A549 (cell line): ENCODE measurements around the gene ANKEF1. TPM values are rescaled to one million over a fixed set of nuclear protein-coding genes. Genes with fewer than 3 reads are reported as not detected.
A peak's percentile ranks its signal among the peaks of the same experiment; 100 is the strongest.

Experiments
- ATAC-seq, 2 experiments: fragments of 200-7000 bp in 1 of 2; fragments of >200 bp in 1 of 2; cut with Nextera tagmentation in 1 of 2; cut with Tn5 transposase in 1 of 2; 3 replicates each; pipeline versions ENCODE4 v1.8.0 to v1.9.1; 2018 to 2020; ENCODE audit warnings: mild to moderate bottlenecking in 1 of 2, moderate library complexity in 1 of 2
- CTCF ChIA-PET: fragments of 300-600 bp; sonication (Branson Sonifier 250); formaldehyde crosslinking; extraction: SDS; loops from one replicate; lab custom pipeline; 2021; ENCODE audit warnings: antibody characterized with exemption, inconsistent platforms; lab: Yijun Ruan, JAX
- POLR2A ChIA-PET: fragments of 350-600 bp; formaldehyde crosslinking; extraction: SDS; loops from one replicate; lab custom pipeline; 2021; ENCODE audit warnings: antibody characterized with exemption, inconsistent platforms; lab: Yijun Ruan, JAX
- DNase-seq, 2 experiments: peaks; one replicate each; pipeline versions ENCODE4 v3.0.0 to v3.0.0-alpha.2; 2011 to 2016; ENCODE audit warnings: low read depth in 1 of 2, low spot score in 1 of 2
- FAIRE-seq: peaks from 2 replicates; lab custom pipeline; 2011; peaks lifted over from hg19 to GRCh38; lab: Jason Lieb, UNC
- H3K27ac ChIP-seq, 2 experiments: fragments of >200 bp; sonication (Bioruptor Twin); formaldehyde crosslinking; 3 replicates each; pipeline ENCODE4 v1.5.1; 2016 to 2017
- H3K4me1 ChIP-seq: fragments of >200 bp; sonication (Bioruptor Twin); formaldehyde crosslinking; 3 replicates; pipeline ENCODE4 v1.6.1; 2016
- H3K4me2 ChIP-seq: fragments of >200 bp; sonication (Bioruptor Twin); formaldehyde crosslinking; 3 replicates; pipeline ENCODE4 v1.6.1; 2016
- H3K4me3 ChIP-seq: fragments of >200 bp; sonication (Bioruptor Twin); formaldehyde crosslinking; 3 replicates; pipeline ENCODE4 v1.5.1; 2016
- H3K9me3 ChIP-seq: fragments of >200 bp; sonication (Bioruptor Twin); formaldehyde crosslinking; 3 replicates; pipeline ENCODE4 v1.6.1; 2016
- ATOH8 ChIP-seq: fragments of 250-450 bp; sonication (Bioruptor Pico); IDR thresholded peaks from 2 replicates; pipeline ENCODE4 v1.5.0; 2020; ENCODE audit warnings: low read depth, mild to moderate bottlenecking, moderate library complexity
- BCL3 ChIP-seq: fragments of >200 bp; sonication (Bioruptor Twin); formaldehyde crosslinking; IDR thresholded peaks from 3 replicates; pipeline ENCODE4 v1.6.1; 2016
- BHLHE40 ChIP-seq: IDR thresholded peaks from 2 replicates; pipeline ENCODE4 v1.6.1; 2012; ENCODE audit warnings: low read depth, low read length, inconsistent platforms
- ESRRA ChIP-seq: fragments of 150-350 bp; IDR thresholded peaks from 2 replicates; pipeline ENCODE4 v1.6.1; 2014; ENCODE audit warnings: mild to moderate bottlenecking, low read length, borderline replicate concordance
- HES2 ChIP-seq: fragments of >200 bp; sonication (Bioruptor Twin); formaldehyde crosslinking; IDR thresholded peaks from 2 replicates; pipeline ENCODE4 v1.6.1; 2016
- HEYL ChIP-seq: fragments of 250-450 bp; sonication (Bioruptor Pico); IDR thresholded peaks from 2 replicates; pipeline ENCODE4 v1.8.0; 2021; ENCODE audit warnings: mild to moderate bottlenecking, moderate library complexity
- HOXB13 ChIP-seq: fragments of 250-450 bp; sonication (Bioruptor Pico); IDR thresholded peaks from 2 replicates; pipeline ENCODE4 v1.5.0; 2020; ENCODE audit warnings: low read depth, mild to moderate bottlenecking, moderate library complexity
- JUN ChIP-seq, 2 experiments: fragments of >200 bp; sonication (Bioruptor Twin); formaldehyde crosslinking; IDR thresholded peaks; 2 replicates in 1 of 2; 3 replicates in 1 of 2; pipeline ENCODE4 v1.6.1; 2016 to 2017
- JUNB ChIP-seq: fragments of >200 bp; sonication (Bioruptor Twin); formaldehyde crosslinking; IDR thresholded peaks from 2 replicates; pipeline ENCODE4 v1.6.1; 2016
- KDM1A ChIP-seq: fragments of 200-600 bp; sonication (generic); IDR thresholded peaks from 2 replicates; pipeline ENCODE4 v1.6.1; 2016; ENCODE audit warnings: low read depth, mild to moderate bottlenecking
- MAFK ChIP-seq: fragments of 450-650 bp; IDR thresholded peaks from 2 replicates; pipeline ENCODE4 v1.6.1; 2014; ENCODE audit not compliant: partially characterized antibody
- MYC ChIP-seq: IDR thresholded peaks from 2 replicates; pipeline ENCODE4 v1.6.1; 2012; ENCODE audit warnings: mild to moderate bottlenecking, inconsistent platforms, low read length, improper control_type of control experiment, borderline replicate concordance
- NPAS2 ChIP-seq: fragments of 250-450 bp; sonication (Bioruptor Pico); IDR thresholded peaks from 2 replicates; pipeline ENCODE4 v1.8.0; 2022; ENCODE audit warnings: mild to moderate bottlenecking, moderate library complexity, borderline replicate concordance
- PBX3 ChIP-seq: IDR thresholded peaks from 2 replicates; pipeline ENCODE4 v1.6.1; 2012
- POLR2A ChIP-seq: IDR thresholded peaks from 2 replicates; pipeline ENCODE4 v1.6.1; 2012; ENCODE audit warnings: mild to moderate bottlenecking, low read length
- RAD21 ChIP-seq, 2 experiments: fragments of >200 bp in 1 of 2; sonication (Bioruptor Twin) in 1 of 2; formaldehyde crosslinking in 1 of 2; IDR thresholded peaks in 1 of 2; conservative IDR thresholded peaks in 1 of 2; 2 replicates in 1 of 2; 3 replicates in 1 of 2; pipeline ENCODE4 v1.6.1; 2012 to 2018; ENCODE audit warnings: inconsistent platforms in 1 of 2
- RARB ChIP-seq: fragments of 250-450 bp; sonication (Bioruptor Pico); IDR thresholded peaks from 2 replicates; pipeline ENCODE4 v1.8.0; 2021; ENCODE audit warnings: mild to moderate bottlenecking, moderate library complexity
- RNF2 ChIP-seq: fragments of 200-600 bp; sonication (generic); IDR thresholded peaks from 2 replicates; pipeline ENCODE4 v1.6.1; 2016; ENCODE audit warnings: low read depth, mild to moderate bottlenecking, antibody characterized with exemption, moderate library complexity, borderline replicate concordance
- TP53 ChIP-seq: fragments of 250-450 bp; sonication (Bioruptor Pico); IDR thresholded peaks from 2 replicates; pipeline ENCODE4 v1.5.0; 2021; ENCODE audit warnings: mild to moderate bottlenecking, moderate library complexity
- ZSCAN20 ChIP-seq: fragments of 250-450 bp; sonication (Bioruptor Pico); IDR thresholded peaks from 2 replicates; pipeline ENCODE4 v1.8.0; 2022; ENCODE audit warnings: mild to moderate bottlenecking, moderate library complexity
- WGBS: methylation state at CpG from one replicate; pipeline ENCODE4 v1.1.6; 2017; ENCODE audit errors: missing lambda C conversion rate; 5-methylcytosine and 5-hydroxymethylcytosine counted together
- polyA plus RNA-seq, 4 experiments: library from polyadenylated mRNA; depleted of rRNA in 3 of 4; stranded (reverse); fragments of >200 nt; fragmentation: RNase III in 1 of 4; extraction: RNeasy Plus Mini Kit Qiagen cat#74134 plus additional on column Dnase treatment in 1 of 4; gene quantifications; 2 replicates in 3 of 4; 3 replicates in 1 of 4; pipeline ENCODE4 v1.2.3, GENCODE V29; 2011 to 2017
- TF ChIP-seq, protein P1 (sequence below): fragments of >200 bp; sonication (Bioruptor Twin); formaldehyde crosslinking; IDR thresholded peaks from 3 replicates; pipeline ENCODE4 v1.5.1; 2016

The ANKEF1 gene
- polyA plus RNA-seq, 2 of the 4 experiments (the other 2 are of a cell fraction), result 11.5 to 21.2 TPM

- Histone ChIP-seq H3K27ac (no peak overlapping the region), H3K4me2 (no peak overlapping the region), H3K9me3 (no peaks in the 10 kb centered on the region), H3K4me1 (peaks cover 14% of the 10 kb centered on the region; the same call in 1 of the 3 replicates), H3K4me3 (no peak overlapping the region)
- ChIA-PET CTCF (interaction anchor here (0.7 to 4.1 kb wide), 3 partner anchors 106 to 578 kb away, joined by 3 to 45 read pairs (median 3); no protein-coding TSS in a partner anchor), POLR2A (no interaction called here)
- no peak for TF ChIP-seq HEYL (CRISPR knock-in tag)
- no peak for TF ChIP-seq MYC
- TF ChIP-seq NPAS2 (CRISPR knock-in tag), result no peak
- TF ChIP-seq PBX3, result no peak
- TF ChIP-seq POLR2A, result no peak
- no peak for TF ChIP-seq HES2
- TF ChIP-seq ESRRA, result no peak
- TF ChIP-seq ZSCAN20 (CRISPR knock-in tag), result no peak
- TF ChIP-seq JUNB, result no peak
- no peak for TF ChIP-seq HOXB13 (CRISPR knock-in tag)
- no peak for TF ChIP-seq BHLHE40
- TF ChIP-seq JUN (IDR thresholded peaks at IDR 0.05), result no peak
- no peak for TF ChIP-seq RARB (CRISPR knock-in tag)
- TF ChIP-seq, protein P1, sequence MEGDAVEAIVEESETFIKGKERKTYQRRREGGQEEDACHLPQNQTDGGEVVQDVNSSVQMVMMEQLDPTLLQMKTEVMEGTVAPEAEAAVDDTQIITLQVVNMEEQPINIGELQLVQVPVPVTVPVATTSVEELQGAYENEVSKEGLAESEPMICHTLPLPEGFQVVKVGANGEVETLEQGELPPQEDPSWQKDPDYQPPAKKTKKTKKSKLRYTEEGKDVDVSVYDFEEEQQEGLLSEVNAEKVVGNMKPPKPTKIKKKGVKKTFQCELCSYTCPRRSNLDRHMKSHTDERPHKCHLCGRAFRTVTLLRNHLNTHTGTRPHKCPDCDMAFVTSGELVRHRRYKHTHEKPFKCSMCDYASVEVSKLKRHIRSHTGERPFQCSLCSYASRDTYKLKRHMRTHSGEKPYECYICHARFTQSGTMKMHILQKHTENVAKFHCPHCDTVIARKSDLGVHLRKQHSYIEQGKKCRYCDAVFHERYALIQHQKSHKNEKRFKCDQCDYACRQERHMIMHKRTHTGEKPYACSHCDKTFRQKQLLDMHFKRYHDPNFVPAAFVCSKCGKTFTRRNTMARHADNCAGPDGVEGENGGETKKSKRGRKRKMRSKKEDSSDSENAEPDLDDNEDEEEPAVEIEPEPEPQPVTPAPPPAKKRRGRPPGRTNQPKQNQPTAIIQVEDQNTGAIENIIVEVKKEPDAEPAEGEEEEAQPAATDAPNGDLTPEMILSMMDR, result no peak
- no peak for TF ChIP-seq MAFK
- no peak for TF ChIP-seq ATOH8 (CRISPR knock-in tag)
- TF ChIP-seq RAD21 (conservative IDR thresholded peaks at IDR 0.05 in 1 of 2, IDR thresholded peaks at IDR 0.05 in 1 of 2), result no peak
- no peak for TF ChIP-seq BCL3
- DNase-seq (no peak), ATAC-seq (no peak), FAIRE-seq (peak; percentile 94)
Measured at GRCh38 chr20:9985281-9985680, 49.5 kb upstream of the ANKEF1 start.

- no peak for DNase-seq
- FAIRE-seq, result peak; percentile 28
- Histone ChIP-seq H3K27ac (no peak overlapping the region), H3K4me2 (no peak overlapping the region), H3K9me3 (no peaks in the 10 kb centered on the region), H3K4me1 (peaks cover 14% of the 10 kb centered on the region; the same call in 1 of the 3 replicates), H3K4me3 (no peak overlapping the region)
- 48% methylated on average over 2 of the region's 2 CpGs for WGBS
- TF ChIP-seq RNF2, result no peak
- no peak for TF ChIP-seq HES2
- no peak for TF ChIP-seq NPAS2 (CRISPR knock-in tag)
- TF ChIP-seq KDM1A, result no peak
- TF ChIP-seq TP53, result no peak
- POLR2A ChIA-PET, result no interaction called here
- CTCF ChIA-PET, result interaction anchor here (0.7 to 4.1 kb wide), 3 partner anchors 105 to 367 kb away, joined by 3 to 45 read pairs (median 3); no protein-coding TSS in a partner anchor
- no peak for ATAC-seq
Measured at GRCh38 chr20:9985773-9986172, 49.0 kb upstream of the ANKEF1 start.
